ENCODE measurements around the gene NPM3.
"Not testable (repeated sequence)": the region's sequence is repeated elsewhere in the genome, so short reads cannot be mapped to it uniquely, and the experiment has no call there.

DNA sequence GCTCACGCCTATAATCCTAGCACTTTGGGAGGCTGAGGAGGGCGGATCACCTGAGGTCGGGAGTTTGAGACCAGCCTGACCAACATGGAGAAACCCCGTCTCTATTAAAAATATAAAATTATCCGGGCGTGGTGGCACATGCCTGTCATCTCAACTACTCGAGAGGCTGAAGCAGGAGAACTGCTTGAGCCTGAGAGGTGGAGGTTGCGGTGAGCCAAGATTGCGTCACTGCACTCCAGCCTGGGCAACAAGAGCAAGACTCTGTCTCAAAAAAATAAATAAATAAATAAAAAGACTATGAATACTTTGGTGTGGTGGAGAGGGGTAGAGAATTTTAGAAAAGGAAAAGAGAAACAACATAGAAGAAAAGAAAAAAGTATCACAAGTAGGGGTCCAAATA, 6.0 kb upstream of the NPM3 start:
- TF ChIP-seq, protein P1, sequence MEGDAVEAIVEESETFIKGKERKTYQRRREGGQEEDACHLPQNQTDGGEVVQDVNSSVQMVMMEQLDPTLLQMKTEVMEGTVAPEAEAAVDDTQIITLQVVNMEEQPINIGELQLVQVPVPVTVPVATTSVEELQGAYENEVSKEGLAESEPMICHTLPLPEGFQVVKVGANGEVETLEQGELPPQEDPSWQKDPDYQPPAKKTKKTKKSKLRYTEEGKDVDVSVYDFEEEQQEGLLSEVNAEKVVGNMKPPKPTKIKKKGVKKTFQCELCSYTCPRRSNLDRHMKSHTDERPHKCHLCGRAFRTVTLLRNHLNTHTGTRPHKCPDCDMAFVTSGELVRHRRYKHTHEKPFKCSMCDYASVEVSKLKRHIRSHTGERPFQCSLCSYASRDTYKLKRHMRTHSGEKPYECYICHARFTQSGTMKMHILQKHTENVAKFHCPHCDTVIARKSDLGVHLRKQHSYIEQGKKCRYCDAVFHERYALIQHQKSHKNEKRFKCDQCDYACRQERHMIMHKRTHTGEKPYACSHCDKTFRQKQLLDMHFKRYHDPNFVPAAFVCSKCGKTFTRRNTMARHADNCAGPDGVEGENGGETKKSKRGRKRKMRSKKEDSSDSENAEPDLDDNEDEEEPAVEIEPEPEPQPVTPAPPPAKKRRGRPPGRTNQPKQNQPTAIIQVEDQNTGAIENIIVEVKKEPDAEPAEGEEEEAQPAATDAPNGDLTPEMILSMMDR (IDR thresholded peaks at IDR 0.05), result not testable (repeated sequence)
- TF ChIP-seq POLR2A (IDR thresholded peaks at IDR 0.05), result not testable (repeated sequence)
